Upper lobe of left lung (tissue), 6 donors: Measurements from ENCODE around the gene PELI2. TPM values are rescaled to one million over a fixed set of nuclear protein-coding genes. Genes with fewer than 3 reads are reported as not detected.

Source experiments
- ATAC-seq, 2 donors: fragments of 200-7000 bp; cut with Tn5 transposase; one replicate each; pipeline ENCODE4 v1.9.1; 2022; ENCODE audit warnings: mild to moderate bottlenecking in 2 of 2, moderate library complexity in 2 of 2; ENCODE audit not compliant: low FRiP score in 2 of 2
- DNase-seq, 2 donors: peaks; one replicate each; pipeline ENCODE4 v3.0.0-alpha.2; 2019 to 2020
- H3K27ac ChIP-seq, 4 donors: fragments of 200-600 bp; sonication (generic); one replicate each; pipeline ENCODE4 v1.5.1; 2016 to 2019
- H3K27me3 ChIP-seq, 4 donors: fragments of 200-600 bp; sonication (generic); one replicate each; pipeline ENCODE4 v1.5.1; 2017 to 2019
- H3K36me3 ChIP-seq, 4 donors: fragments of 200-600 bp; sonication (generic); one replicate each; pipeline ENCODE4 v1.5.1; 2016 to 2019
- H3K4me1 ChIP-seq, 4 donors: fragments of 200-600 bp; sonication (generic); one replicate each; pipeline ENCODE4 v1.5.1; 2018 to 2019
- H3K4me3 ChIP-seq, 4 donors: fragments of 200-600 bp; sonication (generic); one replicate each; pipeline ENCODE4 v1.5.1; 2017 to 2019; ENCODE audit warnings: mild to moderate bottlenecking in 2 of 4, moderate library complexity in 1 of 4
- H3K9me3 ChIP-seq, 4 donors: fragments of 200-600 bp; sonication (generic); one replicate each; pipeline ENCODE4 v1.5.1; 2018 to 2019
- CTCF ChIP-seq, 6 experiments: fragments of 450-650 bp in 4 of 6; fragments of 200-600 bp in 2 of 6; sonication (generic) in 2 of 6; IDR thresholded peaks; one replicate each; pipeline ENCODE4 v1.5.1; 2016 to 2019; ENCODE audit warnings: antibody characterized with exemption in 6 of 6
- EP300 ChIP-seq, 4 donors: sonication (generic); formaldehyde crosslinking; IDR thresholded peaks; one replicate each; pipeline ENCODE4 v1.5.1; 2017; ENCODE audit warnings: antibody characterized with exemption in 4 of 4, control low read depth in 2 of 4
- POLR2A ChIP-seq, 4 donors: fragments of 450-650 bp; IDR thresholded peaks; one replicate each; pipeline ENCODE4 v1.5.1; 2016 to 2017; ENCODE audit warnings: antibody characterized with exemption in 4 of 4, mild to moderate bottlenecking in 2 of 4
- POLR2AphosphoS5 ChIP-seq, 2 donors: sonication (generic); formaldehyde crosslinking; IDR thresholded peaks; one replicate each; pipeline ENCODE4 v1.5.1; 2017; ENCODE audit warnings: antibody characterized with exemption in 2 of 2
- WGBS, 2 donors: methylation state at CpG; one replicate each; pipeline ENCODE4 v1.1.5; 2017 to 2018; 5-methylcytosine and 5-hydroxymethylcytosine counted together
- total RNA-seq, 6 donors: library from RNA; depleted of rRNA in 4 of 6; stranded (reverse); fragments of >200 nt in 4 of 6; gene quantifications; one replicate each; pipeline versions ENCODE4 v1.1.0 to v1.2.1, GENCODE V29; 2016 to 2021
- donor health status: DM: no; HTN: no; CAD: no; lungs with moderate emphysema.
- donor health status: DM: no; HTN: yes; CAD: no; lungs with severe emphysema.

Gene PELI2
- total RNA-seq, 6 donors from 2014 or later = 9.0 to 21.6 (median 17.9) TPM

- Histone ChIP-seq H3K4me1 (peaks cover 0 to 4% (median 0%) of the 10 kb centered on the region in 4 donors), H3K27me3 (no peaks in the 10 kb centered on the region), H3K27ac (no peak overlapping the region), H3K4me3 (no peak overlapping the region), H3K9me3 (no peaks in the 10 kb centered on the region), H3K36me3 (no peaks in the 10 kb centered on the region)
- ATAC-seq = no peak
- DNase-seq = no peak
- TF ChIP-seq CTCF (IDR thresholded peaks at IDR 0.05) (no peak), POLR2AphosphoS5 (IDR thresholded peaks at IDR 0.05) (no peak), EP300 (IDR thresholded peaks at IDR 0.05) (no peak), POLR2A (IDR thresholded peaks at IDR 0.05) (no peak)
Observed at GRCh38 chr14:56156096-56156495, 37.9 kb downstream of the PELI2 start.

- no peaks in the 10 kb centered on the region for H3K4me1 ChIP-seq
- 83% methylated on average over 3 to 4 of the region's 4 CpGs for WGBS, 2 donors
- no peak overlapping the region for H3K27ac ChIP-seq
- H3K9me3 ChIP-seq = peaks cover 0 to 8% (median 2%) of the 10 kb centered on the region in 4 donors
- no peaks in the 10 kb centered on the region for H3K27me3 ChIP-seq
- ATAC-seq (no peak), DNase-seq (no peak)
- TF ChIP-seq CTCF (IDR thresholded peaks at IDR 0.05) = no peak
- TF ChIP-seq EP300 (IDR thresholded peaks at IDR 0.05) = no peak
- TF ChIP-seq POLR2A (IDR thresholded peaks at IDR 0.05) = no peak
- TF ChIP-seq POLR2AphosphoS5 (IDR thresholded peaks at IDR 0.05) = no peak
- H3K4me3 ChIP-seq = no peak overlapping the region
- H3K36me3 ChIP-seq = no peaks in the 10 kb centered on the region
Observed at GRCh38 chr14:56159066-56159465, 40.9 kb downstream of the PELI2 start.

- no peak overlapping the region for H3K27ac ChIP-seq
- TF ChIP-seq POLR2A (IDR thresholded peaks at IDR 0.05) = no peak
- no peak for TF ChIP-seq POLR2AphosphoS5 (IDR thresholded peaks at IDR 0.05)
- TF ChIP-seq EP300 (IDR thresholded peaks at IDR 0.05) = no peak
- no peak for TF ChIP-seq CTCF (IDR thresholded peaks at IDR 0.05)
- ATAC-seq = no peak
- no peaks in the 10 kb centered on the region for H3K27me3 ChIP-seq
- no peak overlapping the region for H3K4me3 ChIP-seq
- WGBS, 2 donors = 23 to 32% methylated on average over 2 of the region's 2 CpGs
- H3K4me1 ChIP-seq = no peaks in the 10 kb centered on the region
- no peaks in the 10 kb centered on the region for H3K36me3 ChIP-seq
- no peak for DNase-seq
- H3K9me3 ChIP-seq = peaks cover 0 to 9% (median 2%) of the 10 kb centered on the region in 4 donors
Observed at GRCh38 chr14:56160088-56160487, 41.9 kb downstream of the PELI2 start.

GRCh38 chr14:56161658-56162057 lies 43.4 kb downstream of the PELI2 start:
- 92 to 97% methylated on average over 1 of the region's 1 CpG for WGBS, 2 donors

More at GRCh38 chr14:56161658-56162057, 43.4 kb downstream of the PELI2 start:
- no peak for TF ChIP-seq CTCF (IDR thresholded peaks at IDR 0.05)
- no peak for TF ChIP-seq POLR2AphosphoS5 (IDR thresholded peaks at IDR 0.05)
- TF ChIP-seq EP300 (IDR thresholded peaks at IDR 0.05) = no peak
- TF ChIP-seq POLR2A (IDR thresholded peaks at IDR 0.05) = no peak
- ATAC-seq (no peak), DNase-seq (no peak)
- Histone ChIP-seq H3K27me3 (no peaks in the 10 kb centered on the region), H3K27ac (no peak overlapping the region), H3K9me3 (peaks cover 0 to 11% (median 7%) of the 10 kb centered on the region in 4 donors), H3K4me3 (no peak overlapping the region), H3K4me1 (no peaks in the 10 kb centered on the region), H3K36me3 (no peaks in the 10 kb centered on the region)
